Right lobe of liver (tissue), 6 donors: ENCODE data around the gene MLH1. TPM values are rescaled to one million over a fixed set of nuclear protein-coding genes. Genes with fewer than 3 reads are reported as not detected.

Experiments used
- ATAC-seq, 4 donors: fragments of 200-7000 bp; cut with Tn5 transposase; one replicate each; pipeline ENCODE4 v1.9.1; 2020; ENCODE audit warnings: mild to moderate bottlenecking in 4 of 4, moderate library complexity in 4 of 4
- DNase-seq, 3 donors: peaks; one replicate each; pipeline ENCODE4 v3.0.0-alpha.2; 2020
- H3K27ac ChIP-seq, 3 donors: fragments of 200-600 bp; one replicate each; pipeline ENCODE4 v1.8.0; 2022
- H3K27me3 ChIP-seq, 2 donors: fragments of 200-600 bp; one replicate each; pipeline ENCODE4 v1.8.0; 2022
- H3K36me3 ChIP-seq, 4 donors: fragments of 200-600 bp; sonication (generic) in 1 of 4; one replicate each; pipeline versions ENCODE4 v1.5.1 to v1.8.0; 2017 to 2022; ENCODE audit warnings: control low read depth in 1 of 4
- H3K4me1 ChIP-seq, 4 donors: fragments of 200-600 bp; sonication (generic) in 1 of 4; one replicate each; pipeline versions ENCODE4 v1.5.1 to v1.8.0; 2017 to 2022; ENCODE audit warnings: control low read depth in 1 of 4
- H3K4me3 ChIP-seq, 3 donors: fragments of 200-600 bp; one replicate each; pipeline ENCODE4 v1.8.0; 2022
- H3K9me3 ChIP-seq, 4 donors: fragments of 200-600 bp; sonication (generic) in 1 of 4; one replicate each; pipeline versions ENCODE4 v1.5.1 to v1.8.0; 2017 to 2022; ENCODE audit warnings: control low read depth in 1 of 4
- CTCF ChIP-seq, 4 donors: fragments of 200-600 bp in 3 of 4; fragments of 450-650 bp in 1 of 4; IDR thresholded peaks; one replicate each; pipeline versions ENCODE4 v1.5.1 to v1.8.0; 2016 to 2022; ENCODE audit warnings: antibody characterized with exemption in 4 of 4, mild to moderate bottlenecking in 2 of 4
- POLR2A ChIP-seq: fragments of 450-650 bp; IDR thresholded peaks from one replicate; pipeline ENCODE4 v1.6.1; 2017; ENCODE audit warnings: antibody characterized with exemption, mild to moderate bottlenecking
- WGBS: methylation state at CpG from one replicate; pipeline ENCODE4 v1.1.6; 2018; ENCODE audit warnings: low coverage, low lambda C conversion rate; ENCODE audit not compliant: insufficient coverage; ENCODE audit errors: missing lambda C conversion rate; 5-methylcytosine and 5-hydroxymethylcytosine counted together
- intact Hi-C, 2 donors: fragments of 100-400 bp; cut with DNase I; formaldehyde crosslinking; loops; one replicate each; pipeline versions ENCODE4 v1.11.2 to v1.14.1; 2022
- total RNA-seq, 6 experiments: library from RNA; depleted of rRNA in 2 of 6; stranded (reverse); fragments of >200 nt in 2 of 6; fragmentation: NEBNext Ultra II Directional in 3 of 6; extraction: Animal tissue kit (Norgen Biotek cat#: 25700) in 3 of 6; gene quantifications; one replicate each; pipeline versions ENCODE4 v1.1.0 to v1.2.4, GENCODE V29; 2016 to 2023
- donor health status: DM: no; HTN: yes; CAD: no.
- donor health status: DM: no; HTN: no; CAD: no.
- donor health status: DM: no; HTN: no; CAD: no.
- donor health status: DM: no; HTN: yes; CAD: no.
- donor health status: DM: no; HTN: yes; CAD: no.

The MLH1 gene
- total RNA-seq, 6 experiments from 2014 or later, result 13.1 to 23.2 (median 15.3) TPM

GRCh38 chr3:36991147-36991546 is 2.2 kb upstream of the MLH1 start:
- Histone ChIP-seq H3K27me3 (no peaks in the 10 kb centered on the region), H3K27ac (no peak overlapping the region), H3K9me3 (no peaks in the 10 kb centered on the region), H3K36me3 (peaks cover 0 to 20% (median under 1%) of the 10 kb centered on the region in 4 donors), H3K4me3 (peak overlapping the region in 1 of 3 donors; percentile 69), H3K4me1 (peaks cover 0 to 36% (median 9%) of the 10 kb centered on the region in 4 donors)
- TF ChIP-seq POLR2A (no peak), CTCF (IDR thresholded peaks at IDR 0.05) (no peak)
- DNase-seq, result no peak
- intact Hi-C loops, result no loop called here
- no peak for ATAC-seq
- 49% methylated on average over 3 of the region's 3 CpGs for WGBS

GRCh38 chr3:36991923-36992805 is 1.2 kb upstream of the MLH1 start:
- Histone ChIP-seq H3K27ac (peak overlapping the region; percentile 98), H3K4me1 (peaks cover 0 to 36% (median 9%) of the 10 kb centered on the region in 4 donors), H3K9me3 (no peaks in the 10 kb centered on the region), H3K4me3 (peak overlapping the region; percentile 47 to 69 (median 63)), H3K36me3 (peaks cover 0 to 21% (median 1%) of the 10 kb centered on the region in 4 donors), H3K27me3 (no peaks in the 10 kb centered on the region)
- DNase-seq, result no peak
- TF ChIP-seq CTCF (IDR thresholded peaks at IDR 0.05) (no peak), POLR2A (no peak)
- peak in 2 of 4 donors; percentile 0 to 10 for ATAC-seq
- intact Hi-C loops, result no loop called here
- 8% methylated on average over 17 of the region's 24 CpGs for WGBS

GRCh38 chr3:36992806-36993325 is 452 bp upstream of the MLH1 start, which contains the start of gene EPM2AIP1:
Gene EPM2AIP1, minus strand, starts transcription at chr3:36993131. Its CDS starts 54 bp downstream, at chr3:36993077.
- DNase-seq, result peak; percentile 96 to 100 (median 97)
- 0% methylated on average over 28 of the region's 48 CpGs for WGBS
- peaks cover 0 to 26% (median 1%) of the 10 kb centered on the region in 4 donors for H3K36me3 ChIP-seq
- no peaks in the 10 kb centered on the region for H3K9me3 ChIP-seq
- H3K27ac ChIP-seq, result peak within 1 kb of the TSS; percentile 98 to 99 (median 98)
- peak within 1 kb of the TSS; percentile 48 to 69 (median 63) for H3K4me3 ChIP-seq
- ATAC-seq, result peak; percentile 88 to 96 (median 92)
- TF ChIP-seq CTCF (IDR thresholded peaks at IDR 0.05), result peak in 3 of 4 donors; percentile 20 to 40 (median 25)
- peak; percentile 97 for TF ChIP-seq POLR2A
- intact Hi-C loops, result no loop called here
- H3K4me1 ChIP-seq, result peaks cover 0 to 36% (median 9%) of the 10 kb centered on the region in 4 donors
- H3K27me3 ChIP-seq, result no peaks in the 10 kb centered on the region

DNA sequence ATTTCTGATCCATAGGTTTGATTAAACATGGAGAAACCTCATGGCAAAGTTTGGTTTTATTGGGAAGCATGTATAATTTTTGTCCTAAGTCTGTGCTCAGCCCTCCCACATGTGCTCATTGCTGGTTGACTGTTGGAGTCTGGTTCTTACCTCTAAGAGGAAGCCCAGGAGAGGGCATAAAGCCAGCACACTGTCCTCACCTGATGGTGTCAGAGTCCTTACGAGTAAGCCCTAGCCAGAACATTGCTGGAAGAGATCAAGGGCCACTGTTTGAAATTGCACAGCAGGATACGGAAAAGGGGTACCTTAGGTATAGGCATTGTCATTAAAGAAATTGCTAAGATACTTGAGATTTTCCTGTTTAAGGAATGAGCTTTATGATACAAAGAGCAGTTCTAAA is 21.3 kb downstream of the MLH1 start:
- Histone ChIP-seq H3K4me1 (peaks cover 0 to 8% (median 2%) of the 10 kb centered on the region in 4 donors), H3K27me3 (no peaks in the 10 kb centered on the region), H3K9me3 (no peaks in the 10 kb centered on the region), H3K27ac (no peak overlapping the region), H3K36me3 (peaks cover 0 to 52% (median 19%) of the 10 kb centered on the region in 4 donors), H3K4me3 (no peak overlapping the region)
- TF ChIP-seq CTCF (IDR thresholded peaks at IDR 0.05) (no peak), POLR2A (no peak)
- WGBS, result 8% methylated on average over 2 of the region's 2 CpGs
- intact Hi-C loops, result no loop called here
- DNase-seq (peak; percentile 74 to 91 (median 81)), ATAC-seq (peak; percentile 85 to 99 (median 98))
